GM20431 (cell line): Measurements from ENCODE around the gene SCN2B.
"Not testable (repeated sequence)": the region's sequence is repeated elsewhere in the genome, so short reads cannot be mapped to it uniquely, and the experiment has no call there.

ENCODE experiments used
- in situ Hi-C: fragments of 300-500 bp; cut with MseI, MboI; formaldehyde crosslinking; loops from one replicate; pipeline ENCODE4 v1.15.0; 2020; ENCODE audit warnings: low sequenced_read_pairs; ENCODE audit not compliant: unreplicated experiment

SCN2B gene

DNA sequence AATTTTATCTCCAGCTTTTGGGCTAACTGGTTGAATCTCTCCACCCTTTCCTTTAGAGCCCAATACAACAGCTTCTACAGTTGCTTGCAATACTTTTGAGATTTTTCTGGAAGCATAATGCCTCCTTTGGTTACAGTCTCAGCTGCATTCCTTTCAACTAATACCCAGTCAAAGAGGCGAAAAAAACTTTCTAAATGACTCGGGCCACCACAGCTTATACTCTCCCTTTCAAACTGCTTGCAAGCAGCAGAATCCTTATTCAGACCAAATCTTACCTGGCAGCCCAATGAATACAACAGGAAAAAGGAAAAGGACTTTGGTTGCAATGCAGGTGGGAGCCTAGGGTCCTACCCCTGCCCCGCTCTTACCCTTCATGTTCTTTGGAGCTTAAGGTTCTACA, 32.6 kb upstream of the SCN2B start:
- in situ Hi-C loops, result no loop called here

DNA sequence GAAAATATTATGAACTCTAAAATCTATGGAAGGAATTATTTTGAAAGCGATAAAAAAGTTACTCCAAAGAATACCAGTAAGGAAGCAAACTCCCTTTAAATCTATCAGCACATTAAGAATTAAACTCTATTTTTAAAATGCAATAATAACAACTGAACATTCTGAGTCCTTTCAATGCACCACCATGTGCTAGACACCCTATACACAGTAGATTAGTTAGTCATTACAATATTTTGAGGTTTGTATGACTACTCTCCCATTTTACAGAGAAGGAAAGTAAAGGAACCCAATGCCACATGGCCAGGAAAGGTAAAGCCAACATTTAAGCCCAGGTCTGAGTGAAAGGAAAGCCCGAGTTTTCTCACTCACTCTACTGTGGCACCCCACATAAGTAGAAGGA, 30.6 kb upstream of the SCN2B start:
- in situ Hi-C loops, result no loop called here

DNA sequence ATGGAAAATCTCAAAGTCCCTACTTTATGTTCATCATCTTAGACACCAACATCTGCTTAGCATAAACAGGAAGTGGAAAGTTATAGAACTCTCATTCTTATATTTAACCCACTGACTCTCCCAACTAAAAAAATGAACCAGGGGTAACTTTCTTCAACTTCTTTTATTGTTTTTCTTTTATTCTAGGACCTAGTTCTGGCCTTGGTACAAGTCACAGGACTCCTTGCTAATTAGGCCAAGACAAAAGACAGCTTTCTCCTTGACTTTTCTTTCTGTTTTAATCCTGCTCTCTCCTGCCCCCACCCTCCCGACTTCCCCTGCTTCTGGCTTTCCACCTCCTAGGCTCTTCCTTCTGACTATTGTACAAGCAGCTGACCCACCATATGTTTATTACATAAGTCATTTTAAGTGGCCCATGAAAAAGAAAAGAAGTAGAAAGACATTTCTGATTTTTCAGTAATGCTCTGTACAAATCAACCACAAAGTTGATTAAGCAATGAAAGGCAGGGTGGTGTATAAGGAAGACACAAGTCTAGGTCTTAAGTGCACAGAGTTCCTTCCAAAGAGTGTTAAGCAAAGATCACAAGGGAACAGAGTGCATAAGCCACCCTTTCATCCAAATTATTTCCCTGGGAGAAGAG, 30.1 kb upstream of the SCN2B start:
- in situ Hi-C loops, result no loop called here

DNA sequence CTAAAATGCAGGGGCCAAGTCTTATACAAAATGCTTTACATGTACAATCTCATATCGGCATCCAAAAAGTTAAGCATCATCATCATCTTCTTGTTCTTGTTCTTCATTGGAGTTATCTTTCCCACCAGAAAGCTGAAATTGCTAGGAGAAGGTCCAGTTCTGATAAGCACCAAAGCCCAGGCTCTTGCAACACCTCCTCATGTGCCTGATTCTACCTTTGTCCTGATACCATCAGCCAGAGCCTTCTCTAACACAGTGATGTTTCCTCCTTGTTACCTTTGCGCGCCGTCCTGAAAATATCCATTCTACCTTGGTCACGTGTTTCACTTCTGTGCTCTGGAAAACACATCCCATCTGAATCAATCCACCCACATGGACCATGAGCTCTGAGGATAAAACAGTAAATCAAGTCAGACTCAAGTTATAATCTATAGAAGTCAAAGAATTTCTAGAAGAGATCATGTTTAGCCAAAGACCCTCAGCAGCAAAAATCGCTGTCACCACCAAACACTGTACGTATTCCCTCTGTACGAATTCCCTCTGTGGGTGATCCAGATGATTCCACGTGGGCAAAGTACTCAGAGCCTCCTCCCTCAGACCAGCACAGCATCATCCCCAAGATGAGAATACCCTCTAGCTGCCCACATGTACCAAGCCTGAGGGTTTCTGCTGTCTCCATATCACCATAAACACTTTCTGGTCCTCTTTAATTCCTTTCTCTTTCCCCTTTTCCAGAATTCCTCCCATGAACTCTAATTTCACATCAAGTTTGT, 29.4 kb upstream of the SCN2B start:
- in situ Hi-C loops, result no loop called here

DNA sequence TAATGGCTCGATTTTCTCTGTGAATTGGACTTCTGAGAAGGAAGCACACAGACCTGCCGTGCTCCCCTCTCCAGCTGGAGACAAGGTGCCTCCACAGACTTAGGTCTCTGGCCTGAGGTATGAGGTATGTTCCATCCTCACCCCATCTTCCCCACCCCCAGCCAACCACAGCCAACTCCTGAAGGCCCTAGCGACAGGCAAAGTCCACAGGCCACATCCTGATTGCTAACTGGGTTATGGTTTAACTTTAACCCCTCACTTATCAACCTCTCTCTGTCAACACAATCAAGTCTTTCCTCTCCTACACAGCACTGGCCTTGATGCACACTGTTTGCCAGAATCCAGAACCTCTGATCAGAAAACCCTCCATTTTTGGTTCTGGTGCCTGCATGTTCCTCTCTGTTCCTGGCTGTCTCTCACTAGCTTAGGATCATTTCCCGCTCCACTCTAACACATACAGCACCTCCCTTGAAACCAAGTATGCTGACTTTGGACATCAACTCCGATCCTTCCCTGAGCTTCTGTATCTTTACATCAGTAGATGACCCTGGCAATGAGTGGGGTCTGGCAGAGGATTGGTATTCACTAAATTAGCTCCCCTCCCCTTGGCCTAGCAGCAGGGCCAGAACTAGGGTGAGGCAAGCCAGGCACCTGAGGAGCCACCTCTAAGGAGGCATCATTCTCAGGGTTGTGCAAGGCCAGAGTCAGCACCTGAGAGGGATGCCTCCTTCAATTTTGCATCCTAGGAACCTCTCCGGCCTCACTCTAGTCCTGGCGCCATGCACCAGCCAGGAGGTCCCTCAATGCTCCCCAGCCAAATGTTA, 26.4 kb upstream of the SCN2B start:
- in situ Hi-C loops, result no loop called here

DNA sequence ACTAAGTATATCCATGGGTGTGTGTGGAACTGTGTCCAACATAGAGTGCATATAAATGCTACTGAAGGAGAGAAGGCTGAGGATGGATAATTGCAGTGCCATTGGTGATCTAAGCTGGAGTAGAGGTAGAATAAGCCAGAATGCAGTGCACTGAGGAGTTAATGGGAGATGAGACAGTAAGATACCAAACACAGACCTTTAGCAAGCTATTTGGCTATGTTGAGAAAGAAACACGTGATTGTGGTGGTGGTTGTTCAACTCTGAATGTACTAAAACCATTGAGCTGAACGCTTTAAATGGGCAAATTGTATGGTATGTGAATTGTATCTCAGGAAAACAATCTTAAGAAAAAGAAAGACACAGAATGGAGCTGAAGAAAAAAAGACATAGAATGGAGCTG, 25.5 kb upstream of the SCN2B start:
- in situ Hi-C loops, result no loop called here

DNA sequence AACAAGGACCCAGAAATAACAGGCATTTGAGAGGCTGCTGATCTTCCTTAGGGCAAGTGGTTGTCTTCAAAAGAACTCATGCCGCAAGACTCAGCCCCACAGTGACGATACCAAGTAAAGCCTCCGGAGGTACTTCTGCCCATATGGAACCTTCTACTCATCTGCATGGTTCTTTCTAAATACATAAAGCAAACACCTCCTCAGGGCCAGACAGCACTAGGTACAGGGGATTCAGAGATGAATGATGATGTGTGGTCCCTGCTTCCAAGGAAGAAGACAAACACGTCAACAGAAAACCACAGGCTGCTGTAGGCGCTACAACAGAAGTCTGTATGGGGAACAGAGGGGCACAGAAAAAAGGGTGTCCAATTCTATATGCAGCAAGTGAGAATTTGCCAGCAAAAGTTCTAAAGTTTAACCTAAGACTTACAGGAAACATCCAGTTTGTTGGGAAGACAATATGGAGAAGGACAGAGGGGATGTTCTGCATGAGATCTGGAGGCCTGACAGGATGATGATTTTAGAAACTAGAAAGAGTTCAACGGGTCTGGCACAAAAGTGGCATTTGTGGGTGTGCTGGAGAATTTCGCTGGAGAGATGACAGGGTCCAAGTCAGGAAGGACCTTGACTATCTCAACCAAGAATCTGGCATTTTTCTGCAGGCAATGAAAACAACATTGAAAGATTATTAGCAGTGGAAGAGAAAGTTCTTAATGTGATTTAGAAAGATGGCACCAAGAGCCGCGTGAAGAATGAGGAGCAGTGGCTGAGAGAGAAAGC, 24.7 kb upstream of the SCN2B start:
- in situ Hi-C loops, result no loop called here

DNA sequence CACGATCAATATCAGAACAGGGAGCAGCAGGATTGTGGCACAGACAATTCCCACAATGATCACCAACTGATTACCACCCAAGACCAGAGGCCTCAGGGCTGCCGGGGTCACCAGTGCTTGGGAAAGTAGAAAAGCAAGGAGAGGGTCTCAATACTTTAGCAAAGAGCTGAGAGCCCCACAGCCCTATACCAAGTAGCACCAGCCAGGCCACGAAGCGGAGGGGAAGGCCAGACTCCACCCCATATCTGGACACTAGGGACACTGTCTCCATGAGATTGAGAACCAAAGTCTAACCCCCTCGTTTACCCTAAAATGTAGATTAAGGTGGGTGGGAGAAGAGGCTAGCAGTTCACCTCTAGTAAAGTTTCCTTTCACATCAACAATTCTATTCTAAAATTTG, 24.1 kb upstream of the SCN2B start:
- in situ Hi-C loops, result no loop called here

DNA sequence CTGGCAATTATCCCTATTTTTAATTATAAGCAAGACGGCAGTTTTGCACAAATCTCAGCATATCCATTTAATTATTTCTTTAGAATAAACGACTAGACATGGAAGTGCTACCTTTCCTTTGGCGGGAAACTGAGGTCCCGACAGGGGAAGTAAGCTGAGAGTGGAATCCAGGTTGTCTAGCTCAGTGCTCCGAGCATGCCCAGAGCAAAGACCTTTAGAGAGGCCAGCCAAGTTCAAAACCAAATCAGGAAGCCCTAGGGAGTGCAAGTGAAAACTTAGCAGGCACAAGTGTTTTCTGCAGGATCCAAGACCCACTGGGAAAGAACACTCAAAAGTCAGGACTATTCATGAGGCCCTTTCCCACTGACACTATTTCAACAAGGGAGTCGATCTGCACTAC, 22.7 kb upstream of the SCN2B start:
- in situ Hi-C loops, result loop anchor here (10.0 kb wide), 1 partner anchor 86 kb away; no protein-coding TSS in a partner anchor

DNA sequence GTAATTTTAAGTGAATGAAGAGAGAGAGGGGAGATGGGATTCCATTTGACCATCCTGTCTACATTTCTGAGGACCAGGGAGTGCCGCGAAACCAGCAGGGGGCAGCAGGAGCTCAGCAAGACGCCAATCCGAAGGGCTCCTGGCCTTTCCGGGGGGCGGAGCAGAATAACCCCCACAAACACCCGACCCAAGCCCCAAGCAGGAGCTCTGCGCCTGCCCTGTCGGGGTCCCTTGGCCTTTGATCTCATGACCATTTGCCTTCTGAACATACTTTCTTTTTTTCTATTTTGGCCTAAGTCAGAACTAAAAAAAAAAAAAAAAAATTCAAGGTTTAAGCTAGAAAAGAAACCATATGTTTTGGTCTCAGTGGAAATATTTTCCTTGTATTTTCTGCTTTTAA, 21.9 kb upstream of the SCN2B start:
- in situ Hi-C loops, result loop anchor here (10.0 kb wide), 1 partner anchor 86 kb away; no protein-coding TSS in a partner anchor

DNA sequence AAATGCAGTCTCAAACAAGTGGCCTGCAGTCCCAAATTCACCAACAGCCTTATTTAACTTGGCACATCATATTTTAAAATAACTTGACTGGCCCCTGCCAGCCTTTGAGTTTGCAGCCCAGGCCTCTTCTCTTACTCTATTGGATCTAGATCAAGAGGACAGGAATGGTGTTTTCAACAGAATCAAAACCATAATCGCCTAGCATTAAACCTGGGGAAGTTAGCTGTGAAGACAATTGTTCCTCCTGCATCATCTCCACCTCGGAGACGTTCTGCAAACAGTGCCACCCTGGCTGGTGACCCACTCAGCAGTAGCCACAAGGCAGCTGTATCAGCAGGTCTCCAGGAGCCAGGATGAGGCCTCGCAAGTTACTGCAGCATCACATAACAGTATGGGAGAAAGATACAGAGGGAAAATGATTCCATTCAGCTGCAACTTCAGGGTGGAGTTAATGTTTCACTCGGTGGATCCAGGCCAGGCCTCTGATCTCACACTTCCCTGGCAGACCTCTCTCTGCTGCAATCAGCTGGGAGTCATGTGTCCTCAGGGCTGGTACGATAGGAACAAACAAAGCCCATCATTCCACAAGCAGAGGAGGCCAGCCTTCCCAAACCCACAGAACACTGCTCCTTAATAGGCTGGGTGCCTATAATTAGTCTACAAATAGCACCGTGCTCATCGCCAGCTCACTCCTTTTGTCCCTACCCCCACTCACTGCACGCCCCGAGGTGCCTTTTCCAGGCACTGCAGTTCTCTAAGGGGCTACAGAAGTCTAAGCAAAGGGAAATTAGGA, 18.6 kb upstream of the SCN2B start:
- in situ Hi-C loops, result loop anchor here (10.0 kb wide), 1 partner anchor 90 kb away; no protein-coding TSS in a partner anchor

DNA sequence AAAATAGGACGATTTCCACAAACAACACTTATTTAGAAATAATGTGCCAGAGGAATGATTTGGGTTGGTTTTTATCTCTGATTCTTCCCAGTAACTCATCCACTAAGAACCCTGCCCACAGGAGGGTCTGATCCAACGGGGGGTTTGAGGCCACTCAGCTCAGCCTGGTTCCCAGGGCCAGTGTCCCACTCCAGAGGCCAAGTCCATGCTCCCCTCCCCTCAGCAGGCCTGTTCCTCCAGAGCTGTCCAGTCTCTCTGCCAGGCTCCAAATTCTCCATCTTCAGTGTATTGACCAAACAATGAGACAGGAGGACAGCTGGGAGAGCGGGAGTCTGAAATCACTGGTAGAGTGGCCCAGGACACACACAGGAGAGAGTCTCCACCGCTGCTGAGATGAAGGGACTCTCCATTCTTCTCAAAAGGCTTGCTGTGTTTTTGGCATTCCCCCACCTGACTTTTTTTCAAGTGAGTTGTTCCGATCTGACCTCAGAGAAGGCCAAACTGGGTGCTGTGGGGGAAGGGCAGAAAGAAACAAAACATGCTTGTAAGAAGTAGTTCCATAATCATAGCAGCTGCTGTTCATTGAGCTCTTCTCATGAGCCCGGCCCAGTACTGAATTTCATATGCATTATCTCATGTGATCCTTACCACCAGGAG, 17.6 kb upstream of the SCN2B start:
- in situ Hi-C loops, result loop anchor here (10.0 kb wide), 1 partner anchor 91 kb away; no protein-coding TSS in a partner anchor

DNA sequence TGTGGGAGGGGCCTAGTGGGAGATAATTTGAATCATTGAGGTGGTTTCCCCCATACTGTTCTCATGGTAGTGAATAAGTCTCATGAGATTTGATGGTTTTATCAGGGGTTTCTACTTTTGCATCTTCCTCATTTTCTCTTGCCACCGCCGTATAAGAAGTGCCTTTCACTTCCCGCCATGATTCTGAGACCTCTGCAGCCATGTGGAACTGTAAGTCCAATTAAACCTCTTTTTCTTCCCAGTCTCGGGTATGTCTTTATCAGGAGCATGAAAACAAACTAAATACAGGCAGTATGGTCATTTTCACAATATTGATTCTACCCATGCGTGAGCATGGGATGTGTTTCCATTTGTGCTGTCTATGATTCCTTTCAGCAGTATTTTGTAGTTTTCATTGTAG, 16.4 kb upstream of the SCN2B start:
- in situ Hi-C loops, result loop anchor here (10.0 kb wide), 1 partner anchor 92 kb away; no protein-coding TSS in a partner anchor

DNA sequence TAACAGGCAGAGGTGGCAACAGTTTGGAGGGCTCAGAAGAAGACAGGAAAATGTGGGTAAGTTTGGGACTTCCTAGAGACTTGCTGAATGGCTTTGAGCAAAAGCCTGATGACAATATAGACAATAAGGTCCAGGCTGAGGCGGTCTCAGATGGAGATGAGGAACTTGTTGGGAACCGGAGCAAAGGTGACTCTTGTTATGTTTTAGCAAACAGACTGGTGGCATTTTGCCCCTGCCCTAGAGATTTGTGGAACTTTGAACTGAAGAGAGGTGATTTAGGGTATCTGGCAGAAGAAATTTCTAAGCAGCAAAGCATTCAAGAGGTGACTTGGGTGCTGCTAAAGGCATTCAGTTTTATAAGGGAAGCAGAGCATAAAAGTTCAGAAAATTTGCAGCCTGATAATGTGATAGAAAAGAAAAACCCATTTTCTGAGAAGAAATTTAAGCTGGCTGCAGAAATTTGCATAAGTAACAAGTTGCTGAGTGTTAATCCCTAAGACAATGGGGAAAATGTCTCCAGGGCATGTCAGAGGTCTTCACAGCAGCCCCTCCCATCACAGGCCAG, 14.6 kb upstream of the SCN2B start:
- in situ Hi-C loops, result loop anchor here (10.0 kb wide), 1 partner anchor 94 kb away; no protein-coding TSS in a partner anchor

DNA sequence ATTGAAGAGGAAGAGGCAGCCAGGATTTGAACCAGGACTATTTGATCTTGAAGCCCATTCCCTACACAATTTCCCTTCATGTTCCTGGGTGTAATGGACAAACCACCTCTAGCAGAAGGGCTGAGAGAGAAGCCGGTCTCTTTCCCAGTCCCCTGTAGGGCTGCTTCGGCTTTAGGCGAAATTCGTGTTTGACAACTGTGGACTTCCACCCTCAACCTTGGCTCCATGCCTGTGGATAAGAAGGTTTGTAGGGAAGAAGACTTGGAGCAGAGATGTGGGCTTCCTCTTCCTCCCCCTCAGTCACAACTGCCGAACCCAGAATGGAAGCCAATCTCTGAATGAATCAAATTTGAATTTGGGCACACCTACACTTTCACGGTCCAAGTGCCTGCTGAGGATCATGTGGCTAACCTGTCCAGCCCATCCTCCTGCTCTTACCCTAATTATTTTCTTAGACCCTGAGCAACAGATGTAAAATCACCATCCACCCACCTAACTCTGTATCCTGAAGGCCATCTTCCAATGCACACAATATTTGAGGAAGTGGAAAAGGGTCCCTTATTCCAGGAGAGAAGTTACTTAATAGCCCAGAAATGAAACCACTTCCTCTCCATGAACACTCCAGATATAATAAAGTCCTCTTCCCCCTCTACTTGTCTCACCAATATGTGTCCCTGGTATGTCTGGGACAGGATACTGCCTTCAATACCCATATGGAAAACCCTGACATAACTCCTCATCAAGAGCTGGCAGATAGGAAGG, 10.1 kb upstream of the SCN2B start:
- in situ Hi-C loops, result no loop called here

DNA sequence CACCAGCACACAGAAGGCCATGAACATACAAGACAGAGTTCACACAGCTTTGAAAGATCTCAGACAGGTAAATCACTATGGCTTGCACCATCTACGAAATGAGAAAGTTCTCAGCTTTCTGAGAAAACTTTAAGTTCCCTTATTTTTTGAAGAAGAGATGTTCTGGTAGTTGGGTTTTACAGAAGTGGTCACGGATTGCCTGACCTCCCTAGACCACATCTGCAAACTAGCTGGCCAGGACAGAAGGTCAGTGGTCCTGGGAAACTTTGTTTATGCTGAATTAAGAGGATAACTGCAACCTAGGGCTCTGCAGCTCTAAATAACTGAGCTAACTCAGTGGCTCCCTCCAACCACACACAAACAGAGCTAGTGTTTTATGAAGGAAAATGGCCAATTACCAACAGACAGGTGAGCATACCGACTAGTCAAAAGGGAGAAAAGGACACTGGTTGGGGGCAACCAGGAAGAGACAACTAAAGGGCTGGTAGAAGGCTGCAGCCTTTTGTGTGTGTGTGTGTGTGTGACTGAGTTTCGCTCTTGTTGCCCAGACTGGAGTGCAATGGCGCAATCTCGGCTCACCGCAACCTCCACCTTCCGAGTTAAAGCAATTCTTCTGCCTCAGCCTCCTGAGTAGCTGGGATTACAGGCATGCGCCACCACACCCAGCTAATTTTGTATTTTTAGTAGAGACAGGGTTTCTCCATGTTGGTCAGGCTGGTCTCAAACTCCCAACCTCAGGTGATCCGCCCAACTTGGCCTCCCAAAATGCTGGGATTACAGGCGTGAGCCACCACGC, 8.5 kb upstream of the SCN2B start:
- in situ Hi-C loops, result no loop called here

DNA sequence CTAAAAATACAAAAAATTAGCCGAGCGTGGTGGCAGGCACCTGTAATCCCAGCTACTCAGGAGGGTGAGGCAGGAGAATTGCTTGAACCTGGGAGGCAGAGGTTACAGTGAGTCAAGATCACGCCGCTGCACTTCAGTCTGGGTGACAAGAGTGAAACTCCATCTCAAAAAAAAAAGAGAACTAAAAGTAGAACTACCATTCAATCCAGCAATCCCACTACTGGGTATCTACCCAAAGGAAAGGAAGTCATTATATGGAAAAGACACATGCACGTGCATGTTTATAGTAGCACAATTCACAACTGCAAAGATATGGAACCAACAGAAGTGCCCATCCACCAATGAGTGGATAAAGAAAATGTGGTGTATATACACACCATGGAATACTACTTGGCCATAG, 7.3 kb upstream of the SCN2B start:
- in situ Hi-C loops, result not testable (repeated sequence)
